GM18508 (cell line): ENCODE measurements around the gene ORAI3.

ENCODE experiments used
- ATAC-seq: cut with Tn5 transposase; IDR thresholded peaks from one replicate; pipeline ENCODE4 v1.9.1; 2021; ENCODE audit warnings: moderate number of reproducible peaks; ENCODE audit not compliant: insufficient read depth, unreplicated experiment

ORAI3 gene

DNA sequence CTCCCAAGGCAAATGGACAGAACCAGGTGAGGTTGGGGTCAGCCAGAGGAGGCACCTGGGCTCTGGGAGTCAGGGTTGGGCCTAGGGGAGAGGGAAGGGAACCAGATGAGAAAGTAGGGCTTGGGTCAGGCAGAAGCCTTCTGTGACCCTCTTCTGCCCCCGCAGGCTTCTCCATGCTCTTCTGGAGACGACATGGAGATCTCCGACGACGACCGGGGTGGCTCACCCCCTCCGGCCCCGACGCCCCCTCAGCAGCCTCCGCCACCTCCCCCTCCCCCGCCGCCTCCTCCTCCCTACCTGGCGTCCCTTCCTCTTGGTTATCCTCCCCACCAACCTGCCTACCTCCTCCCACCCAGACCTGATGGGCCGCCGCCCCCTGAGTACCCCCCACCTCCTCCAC lies 16.6 kb downstream of the ORAI3 start:
- ATAC-seq = no peak

- ATAC-seq = no peak
Observed at GRCh38 chr16:30966033-30966619, 17.3 kb downstream of the ORAI3 start.

GRCh38 chr16:30967795-30968194 lies 18.9 kb downstream of the ORAI3 start:
- ATAC-seq = no peak

GRCh38 chr16:30969246-30969842 lies 20.5 kb downstream of the ORAI3 start:
- ATAC-seq = no peak

DNA sequence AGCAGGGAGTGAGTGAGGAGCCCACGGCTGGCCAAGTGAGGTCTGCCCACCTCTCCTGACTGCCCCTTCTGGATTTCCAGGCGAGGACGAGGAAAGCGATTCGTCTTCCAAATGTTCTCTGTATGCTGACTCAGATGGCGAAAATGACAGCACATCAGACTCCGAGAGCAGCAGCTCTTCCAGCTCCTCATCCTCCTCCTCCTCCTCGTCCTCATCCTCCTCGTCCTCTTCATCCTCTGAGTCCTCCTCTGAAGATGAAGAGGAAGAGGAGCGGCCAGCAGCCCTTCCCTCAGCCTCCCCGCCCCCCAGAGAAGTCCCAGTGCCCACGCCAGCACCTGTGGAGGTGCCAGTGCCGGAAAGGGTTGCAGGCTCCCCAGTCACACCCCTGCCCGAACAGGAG lies 22.4 kb downstream of the ORAI3 start:
- ATAC-seq = no peak

- ATAC-seq = no peak
Observed at GRCh38 chr16:30972872-30973271, 24.0 kb downstream of the ORAI3 start.

DNA sequence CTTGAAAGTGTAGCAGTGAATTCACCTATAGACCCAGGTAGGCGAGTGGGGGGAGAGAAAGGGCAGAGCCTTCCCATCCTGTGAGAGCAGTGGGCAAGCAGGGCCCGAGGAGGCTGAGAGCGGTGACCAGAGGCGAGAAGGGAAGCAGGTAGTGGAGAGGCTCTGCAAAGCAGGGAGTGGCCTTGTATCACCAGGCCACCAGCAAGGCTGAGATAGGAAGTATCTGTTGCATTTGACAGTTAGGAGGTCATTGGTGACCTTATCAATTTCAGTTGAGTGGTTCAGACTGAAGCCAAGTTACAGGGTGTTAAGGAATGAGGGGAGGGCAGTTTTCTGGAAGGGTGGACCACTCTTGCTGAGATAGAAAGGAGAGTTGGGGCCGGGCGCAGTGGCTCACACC lies 25.5 kb downstream of the ORAI3 start:
- no peak for ATAC-seq

GRCh38 chr16:30976486-30976885 lies 27.6 kb downstream of the ORAI3 start:
- ATAC-seq = no peak

- ATAC-seq = no peak
Observed at GRCh38 chr16:30977502-30977901, 28.6 kb downstream of the ORAI3 start.

DNA sequence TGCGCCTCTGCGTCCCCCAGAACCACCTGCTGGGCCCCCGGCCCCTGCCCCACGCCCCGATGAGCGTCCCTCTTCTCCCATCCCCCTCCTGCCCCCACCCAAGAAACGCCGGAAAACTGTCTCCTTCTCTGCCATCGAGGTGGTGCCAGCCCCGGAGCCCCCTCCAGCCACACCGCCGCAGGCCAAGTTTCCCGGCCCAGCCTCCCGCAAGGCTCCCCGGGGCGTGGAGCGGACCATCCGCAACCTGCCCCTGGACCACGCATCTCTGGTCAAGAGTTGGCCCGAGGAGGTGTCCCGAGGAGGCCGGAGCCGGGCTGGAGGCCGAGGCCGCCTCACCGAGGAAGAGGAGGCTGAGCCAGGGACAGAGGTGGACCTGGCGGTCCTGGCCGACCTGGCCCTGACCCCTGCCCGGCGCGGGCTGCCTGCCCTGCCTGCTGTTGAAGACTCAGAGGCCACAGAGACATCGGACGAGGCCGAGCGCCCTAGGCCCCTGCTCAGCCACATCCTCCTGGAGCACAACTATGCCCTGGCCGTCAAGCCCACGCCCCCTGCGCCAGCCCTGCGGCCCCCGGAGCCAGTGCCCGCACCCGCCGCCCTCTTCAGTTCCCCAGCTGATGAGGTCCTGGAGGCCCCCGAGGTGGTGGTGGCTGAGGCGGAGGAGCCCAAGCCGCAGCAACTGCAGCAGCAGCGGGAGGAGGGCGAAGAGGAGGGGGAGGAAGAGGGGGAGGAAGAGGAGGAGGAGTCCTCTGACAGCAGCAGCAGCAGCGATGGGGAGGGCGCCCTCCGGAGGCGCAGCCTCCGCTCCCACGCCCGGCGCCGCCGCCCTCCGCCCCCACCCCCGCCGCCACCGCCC lies 30.5 kb downstream of the ORAI3 start:
- ATAC-seq = no peak

- no peak for ATAC-seq
Observed at GRCh38 chr16:30980023-30980371, 31.1 kb downstream of the ORAI3 start.

GRCh38 chr16:30980434-30980833 lies 31.6 kb downstream of the ORAI3 start:
- no peak for ATAC-seq

GRCh38 chr16:30980959-30981358 lies 32.1 kb downstream of the ORAI3 start:
- ATAC-seq = no peak

- no peak for ATAC-seq
Observed at GRCh38 chr16:30982548-30983288, 33.9 kb downstream of the ORAI3 start.

DNA sequence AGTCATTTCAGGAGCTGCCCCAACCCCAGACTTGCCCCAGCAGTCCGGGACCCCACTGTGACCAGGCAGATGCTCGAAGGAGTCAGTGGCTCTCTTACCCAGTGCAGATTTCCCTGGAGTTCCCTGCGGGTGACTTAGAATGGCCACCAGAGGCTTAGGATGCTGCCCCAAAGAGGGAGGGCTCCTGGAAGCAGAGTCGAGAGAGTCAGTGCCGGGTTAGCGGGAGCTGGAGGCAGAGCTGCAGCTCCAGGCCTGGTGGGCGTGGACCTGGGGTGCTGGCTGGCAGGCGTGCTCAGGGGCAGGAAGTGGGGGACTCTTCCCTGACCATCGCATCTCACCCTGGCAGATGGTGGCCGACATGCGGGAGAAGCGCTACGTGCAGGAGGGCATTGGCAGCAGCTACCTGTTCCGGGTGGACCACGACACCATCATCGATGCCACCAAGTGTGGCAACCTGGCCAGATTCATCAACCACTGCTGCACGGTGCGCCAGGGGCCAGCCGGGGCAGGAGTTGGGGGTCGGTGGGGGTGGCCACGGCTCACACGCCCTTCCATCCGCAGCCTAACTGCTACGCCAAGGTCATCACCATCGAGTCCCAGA lies 34.5 kb downstream of the ORAI3 start:
- ATAC-seq = no peak

GRCh38 chr16:30983898-30984610 lies 35.2 kb downstream of the ORAI3 start:
- no peak for ATAC-seq

- no peak for ATAC-seq
Observed at GRCh38 chr16:30984669-30985400, 36.0 kb downstream of the ORAI3 start, which contains the start of gene HSD3B7. HSD3B7 (plus strand) TSS chr16:30985207; CDS start chr16:30985659, 452 bp downstream.

DNA sequence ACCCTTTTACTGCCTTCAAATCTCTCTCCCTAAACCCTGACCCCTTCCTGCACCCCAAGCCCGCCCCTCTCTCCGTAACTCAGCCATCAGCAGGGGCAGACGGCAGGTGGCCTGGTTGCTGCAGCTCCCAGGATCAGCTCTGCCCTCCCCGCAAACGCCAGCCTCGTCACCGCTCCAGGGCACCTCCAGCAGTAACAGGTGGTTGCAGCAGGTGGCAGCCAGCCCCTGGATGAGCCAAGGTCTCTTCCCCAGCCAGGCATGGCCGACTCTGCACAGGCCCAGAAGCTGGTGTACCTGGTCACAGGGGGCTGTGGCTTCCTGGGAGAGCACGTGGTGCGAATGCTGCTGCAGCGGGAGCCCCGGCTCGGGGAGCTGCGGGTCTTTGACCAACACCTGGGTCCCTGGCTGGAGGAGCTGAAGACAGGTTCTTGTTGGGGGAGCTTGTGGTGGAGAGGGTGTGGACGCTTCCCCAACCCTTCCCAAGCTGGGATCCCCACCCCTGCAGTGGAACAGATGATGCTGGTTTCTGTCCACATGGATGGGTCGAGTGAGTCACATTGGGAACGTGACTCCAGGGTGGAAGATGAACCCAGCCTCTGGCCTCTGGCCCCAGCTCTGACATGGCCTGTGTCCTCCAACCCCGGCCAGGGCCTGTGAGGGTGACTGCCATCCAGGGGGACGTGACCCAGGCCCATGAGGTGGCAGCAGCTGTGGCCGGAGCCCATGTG lies 36.7 kb downstream of the ORAI3 start:
- no peak for ATAC-seq
